PC-3 (cell line): ENCODE data around the gene BTN1A1.

Source experiments
- EZH2 ChIP-seq: fragments of 300-600 bp; sonication (generic); IDR thresholded peaks from one replicate; pipeline ENCODE4 v1.6.1; 2017; ENCODE audit warnings: antibody characterized with exemption, mild to moderate bottlenecking, low read length; ENCODE audit not compliant: unreplicated experiment
- TF ChIP-seq, protein P1 (sequence below): fragments of 300-600 bp; sonication (generic); conservative IDR thresholded peaks from 2 replicates; pipeline ENCODE4 v1.5.1; 2017; ENCODE audit warnings: antibody characterized with exemption, low read depth, mild to moderate bottlenecking, low read length

DNA sequence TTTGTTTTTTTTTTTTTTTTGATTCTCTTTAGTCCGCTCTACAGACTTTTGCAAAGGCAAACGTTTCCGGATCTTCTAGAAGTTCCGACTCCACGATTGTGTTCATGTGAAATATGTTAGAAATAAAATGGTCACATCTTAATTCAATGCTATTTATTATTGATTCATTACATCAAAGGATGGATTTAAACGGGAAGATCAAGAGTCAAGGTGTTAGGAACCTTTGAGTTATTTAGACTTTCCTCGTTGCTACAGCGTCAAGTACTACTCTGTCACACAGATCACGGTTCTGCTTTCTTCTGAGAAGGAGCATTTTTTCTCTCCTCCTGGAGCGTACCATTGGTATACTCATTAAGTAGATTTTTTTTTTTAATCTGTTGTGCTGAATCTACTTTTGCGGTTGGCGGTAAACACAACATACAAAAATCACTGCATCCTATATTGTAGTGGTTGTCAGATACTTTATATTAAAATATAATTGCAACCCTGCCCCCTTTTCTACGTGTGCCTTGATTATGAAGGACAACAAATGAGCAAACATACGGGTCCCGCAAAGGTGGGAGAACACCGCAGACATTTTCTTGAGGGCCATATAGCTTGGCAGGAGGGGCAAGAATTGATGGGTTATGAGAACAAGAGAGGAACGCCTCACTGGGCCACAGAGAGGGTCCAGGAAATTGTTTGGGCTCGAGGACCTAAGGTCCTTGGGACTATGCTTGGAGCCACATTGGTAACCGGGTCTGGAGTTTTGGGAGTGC lies 55.6 kb downstream of the BTN1A1 start:
- TF ChIP-seq, protein P1, sequence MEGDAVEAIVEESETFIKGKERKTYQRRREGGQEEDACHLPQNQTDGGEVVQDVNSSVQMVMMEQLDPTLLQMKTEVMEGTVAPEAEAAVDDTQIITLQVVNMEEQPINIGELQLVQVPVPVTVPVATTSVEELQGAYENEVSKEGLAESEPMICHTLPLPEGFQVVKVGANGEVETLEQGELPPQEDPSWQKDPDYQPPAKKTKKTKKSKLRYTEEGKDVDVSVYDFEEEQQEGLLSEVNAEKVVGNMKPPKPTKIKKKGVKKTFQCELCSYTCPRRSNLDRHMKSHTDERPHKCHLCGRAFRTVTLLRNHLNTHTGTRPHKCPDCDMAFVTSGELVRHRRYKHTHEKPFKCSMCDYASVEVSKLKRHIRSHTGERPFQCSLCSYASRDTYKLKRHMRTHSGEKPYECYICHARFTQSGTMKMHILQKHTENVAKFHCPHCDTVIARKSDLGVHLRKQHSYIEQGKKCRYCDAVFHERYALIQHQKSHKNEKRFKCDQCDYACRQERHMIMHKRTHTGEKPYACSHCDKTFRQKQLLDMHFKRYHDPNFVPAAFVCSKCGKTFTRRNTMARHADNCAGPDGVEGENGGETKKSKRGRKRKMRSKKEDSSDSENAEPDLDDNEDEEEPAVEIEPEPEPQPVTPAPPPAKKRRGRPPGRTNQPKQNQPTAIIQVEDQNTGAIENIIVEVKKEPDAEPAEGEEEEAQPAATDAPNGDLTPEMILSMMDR: no peak
- no peak for TF ChIP-seq EZH2
